Erythroblast (primary cell): Measurements from ENCODE around the gene TSPO2.

ENCODE experiments used
- GATA1 ChIP-seq: IDR thresholded peaks from 2 replicates; pipeline ENCODE4 v1.6.1; 2011; ENCODE audit warnings: low read depth, mild to moderate bottlenecking, control low read depth, low read length, moderate library complexity
- POLR2A ChIP-seq: IDR thresholded peaks from 2 replicates; pipeline ENCODE4 v1.6.1; 2011; ENCODE audit warnings: mild to moderate bottlenecking, low read length

DNA sequence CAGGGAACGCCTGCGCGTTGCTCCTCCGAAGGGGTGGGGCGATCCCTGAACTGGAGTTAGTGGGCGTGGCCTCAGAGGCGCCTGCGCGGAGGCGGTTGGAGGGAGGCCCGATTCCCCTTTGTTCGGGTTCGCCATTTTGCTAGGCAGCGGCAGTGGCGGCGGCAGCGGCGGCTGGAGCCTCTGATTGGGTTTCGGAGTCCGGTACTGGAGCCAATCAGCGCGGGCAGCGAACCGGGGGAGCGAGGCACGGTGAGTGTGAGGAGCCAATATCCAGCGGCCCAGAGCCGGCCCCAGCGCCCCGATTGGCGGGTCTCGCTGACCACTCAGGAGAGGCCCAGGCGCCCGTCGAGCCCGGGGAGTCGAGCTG lies 30.6 kb downstream of the TSPO2 start, which contains the start of gene NFYA:
- no peak for TF ChIP-seq POLR2A
- no peak for TF ChIP-seq GATA1
